ENCODE data around the gene CAMSAP3. TPM values are rescaled to one million over a fixed set of nuclear protein-coding genes. Genes with fewer than 3 reads are reported as not detected.

The CAMSAP3 gene
- polyA plus RNA-seq, 10 donors: 0.05 to 2.0 (median 0.24) TPM; not detected in 1

- no peak for DNase-seq
These were observed 15.0 kb downstream of the CAMSAP3 start for GRCh38 chr19:7610491-7611240.

GRCh38 chr19:7611541-7612279 is 16.0 kb downstream of the CAMSAP3 start:
- no peak for DNase-seq

DNA sequence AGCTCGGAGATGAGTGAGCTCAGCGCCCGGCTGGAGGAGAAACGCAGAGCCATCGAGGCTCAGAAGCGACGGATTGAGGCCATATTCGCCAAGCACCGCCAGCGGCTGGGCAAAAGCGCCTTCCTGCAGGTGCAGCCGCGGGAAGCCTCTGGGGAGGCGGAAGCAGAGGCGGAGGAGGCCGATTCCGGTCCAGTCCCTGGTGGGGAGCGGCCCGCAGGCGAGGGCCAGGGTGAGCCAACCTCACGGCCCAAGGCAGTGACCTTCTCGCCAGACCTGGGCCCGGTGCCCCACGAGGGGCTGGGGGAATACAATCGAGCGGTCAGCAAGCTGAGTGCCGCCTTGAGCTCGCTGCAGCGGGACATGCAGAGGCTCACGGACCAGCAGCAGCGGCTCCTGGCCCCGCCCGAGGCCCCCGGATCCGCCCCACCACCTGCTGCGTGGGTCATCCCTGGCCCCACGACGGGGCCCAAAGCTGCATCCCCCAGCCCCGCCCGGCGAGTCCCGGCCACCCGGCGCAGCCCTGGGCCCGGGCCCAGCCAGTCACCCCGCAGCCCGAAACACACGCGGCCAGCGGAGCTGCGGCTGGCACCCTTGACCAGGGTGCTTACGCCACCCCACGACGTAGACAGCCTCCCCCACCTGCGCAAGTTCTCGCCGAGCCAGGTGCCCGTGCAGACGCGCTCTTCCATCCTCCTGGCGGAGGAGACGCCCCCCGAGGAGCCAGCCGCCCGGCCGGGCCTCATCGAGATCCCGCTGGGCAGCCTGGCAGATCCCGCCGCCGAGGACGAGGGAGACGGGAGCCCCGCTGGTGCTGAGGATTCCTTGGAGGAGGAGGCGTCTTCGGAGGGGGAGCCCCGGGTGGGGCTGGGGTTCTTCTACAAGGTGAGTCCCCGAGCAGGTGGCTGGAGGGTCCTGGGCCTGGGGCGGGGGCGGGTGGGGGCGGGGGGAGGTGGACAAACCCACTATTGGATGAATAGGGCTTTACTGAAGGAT is 16.9 kb downstream of the CAMSAP3 start:
- no peak for DNase-seq

DNA sequence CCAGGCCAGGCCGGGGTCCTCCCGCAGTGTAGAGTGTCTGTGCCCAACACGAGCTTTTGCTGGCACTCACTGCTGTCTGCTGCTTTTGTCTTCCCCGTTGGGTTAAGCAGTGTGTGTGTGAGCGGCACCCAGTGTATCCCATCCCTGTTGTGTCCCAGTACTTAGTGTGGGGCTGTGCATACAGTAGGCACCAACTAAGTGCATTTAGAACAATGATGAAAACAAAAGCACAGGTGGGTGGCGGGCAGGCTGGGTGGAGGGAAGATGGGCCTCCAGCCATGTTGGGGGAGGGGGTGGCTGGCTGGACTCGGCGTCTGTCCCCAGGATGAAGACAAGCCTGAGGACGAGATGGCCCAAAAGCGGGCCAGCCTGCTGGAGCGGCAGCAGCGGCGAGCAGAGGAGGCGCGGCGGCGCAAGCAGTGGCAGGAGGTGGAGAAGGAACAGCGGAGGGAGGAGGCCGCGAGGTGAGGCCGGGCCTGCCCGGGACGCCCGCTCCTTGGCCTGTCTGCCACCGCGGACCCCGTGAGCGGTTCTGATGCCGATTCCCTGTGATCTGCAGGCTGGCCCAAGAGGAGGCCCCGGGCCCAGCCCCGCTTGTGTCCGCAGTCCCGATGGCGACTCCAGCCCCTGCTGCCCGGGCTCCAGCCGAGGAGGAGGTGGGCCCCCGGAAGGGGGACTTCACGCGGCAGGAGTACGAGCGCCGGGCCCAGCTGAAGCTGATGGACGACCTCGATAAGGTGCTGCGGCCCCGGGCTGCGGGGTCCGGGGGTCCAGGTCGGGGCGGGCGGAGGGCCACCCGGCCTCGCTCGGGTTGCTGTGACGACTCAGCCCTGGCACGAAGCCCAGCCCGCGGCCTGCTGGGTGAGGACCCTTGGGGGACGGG is 19.4 kb downstream of the CAMSAP3 start:
- DNase-seq: no peak

- DNase-seq: no peak
These were observed 21.5 kb downstream of the CAMSAP3 start for GRCh38 chr19:7617172-7617571.

- no peak for DNase-seq
These were observed 22.1 kb downstream of the CAMSAP3 start for GRCh38 chr19:7617735-7618134.

GRCh38 chr19:7618348-7618747 is 22.7 kb downstream of the CAMSAP3 start:
- DNase-seq: peak in 1 of 3 donors; percentile 42

- DNase-seq: peak in 1 of 3 donors; percentile 54
These were observed 23.3 kb downstream of the CAMSAP3 start for GRCh38 chr19:7618771-7619510.

GRCh38 chr19:7619671-7620441 is 24.2 kb downstream of the CAMSAP3 start:
- DNase-seq: no peak

DNA sequence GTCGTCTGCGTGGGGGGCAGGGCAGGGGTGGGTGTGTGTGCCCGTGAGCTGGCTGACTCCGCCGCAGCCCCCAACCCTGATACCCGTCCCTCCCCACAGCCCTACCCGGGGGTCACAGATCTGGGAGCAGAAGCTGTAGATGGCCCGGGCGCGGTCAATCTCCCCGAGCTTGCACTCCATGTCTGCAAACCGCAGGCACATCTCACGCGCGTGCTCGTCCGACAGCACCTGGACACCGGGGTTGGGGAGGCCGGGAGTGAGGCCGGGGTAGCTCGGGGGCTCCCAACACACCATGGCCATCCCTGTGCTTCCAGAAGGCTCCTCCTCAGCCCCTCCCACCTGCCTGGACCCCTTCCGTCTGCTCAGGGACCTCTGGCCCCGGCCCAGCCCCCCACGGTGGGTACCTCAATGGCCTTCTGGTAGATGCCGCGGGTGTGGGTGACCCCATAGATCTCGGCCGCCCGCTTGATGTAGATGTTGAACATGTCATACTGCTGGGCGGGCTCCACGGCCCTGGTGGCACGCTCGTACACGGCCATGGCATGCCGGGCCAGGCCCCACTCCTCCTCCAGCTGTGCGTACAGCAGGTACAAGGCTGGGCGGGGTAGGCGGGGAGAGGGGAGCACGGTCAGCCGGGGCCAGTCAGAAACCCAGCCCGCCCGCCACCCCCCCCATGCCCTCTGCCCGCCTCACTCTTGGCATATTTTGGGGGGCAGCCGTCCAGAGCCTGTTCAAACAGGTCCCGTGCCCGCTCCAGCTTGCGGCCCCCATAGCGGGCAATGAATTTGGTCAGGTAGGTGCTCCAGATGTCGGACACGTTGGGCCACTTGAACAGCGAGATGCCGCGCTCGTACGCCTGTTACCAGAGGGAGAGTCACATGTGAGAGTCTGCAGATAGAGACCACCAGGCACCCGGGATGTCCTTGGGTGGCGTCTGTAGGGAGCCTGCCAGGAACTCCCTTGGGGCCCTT is 25.1 kb downstream of the CAMSAP3 start:
- DNase-seq: no peak

DNA sequence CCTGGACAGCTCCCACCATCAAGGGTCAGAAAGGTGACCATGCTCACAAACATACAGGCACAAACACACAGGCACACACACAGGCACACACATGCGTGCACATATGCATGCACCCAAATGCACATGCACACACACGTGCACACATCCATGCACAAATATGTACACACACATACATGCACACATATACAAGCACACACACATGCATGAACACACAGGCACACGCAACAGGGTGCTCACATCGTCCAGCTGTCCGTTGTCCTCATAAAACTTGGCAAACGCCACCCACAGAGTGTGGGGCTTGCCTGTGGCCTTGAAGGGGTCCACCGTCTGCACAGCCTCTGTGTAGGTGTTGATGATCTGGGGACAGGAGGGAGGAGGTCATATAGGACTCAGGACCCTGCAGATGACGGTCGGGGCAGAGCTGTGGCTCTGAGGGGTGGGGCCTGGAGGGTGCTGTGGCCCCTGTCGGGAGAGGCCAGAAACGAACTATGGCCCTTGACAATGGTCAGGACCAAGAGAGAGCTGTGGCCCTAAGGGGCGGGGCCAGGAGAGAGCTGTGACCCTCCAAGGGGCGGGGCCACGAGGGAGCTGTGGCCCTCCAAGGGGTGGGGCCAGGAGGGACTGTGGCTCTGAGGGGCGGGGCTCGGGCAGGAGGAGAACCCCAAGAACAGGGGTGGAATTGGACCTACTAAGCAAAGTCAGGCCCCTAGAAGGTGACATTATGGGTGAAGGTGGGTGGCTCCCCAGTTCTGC is 27.4 kb downstream of the CAMSAP3 start:
- DNase-seq: no peak

GRCh38 chr19:7623725-7624603 is 28.3 kb downstream of the CAMSAP3 start:
- no peak for DNase-seq

DNA sequence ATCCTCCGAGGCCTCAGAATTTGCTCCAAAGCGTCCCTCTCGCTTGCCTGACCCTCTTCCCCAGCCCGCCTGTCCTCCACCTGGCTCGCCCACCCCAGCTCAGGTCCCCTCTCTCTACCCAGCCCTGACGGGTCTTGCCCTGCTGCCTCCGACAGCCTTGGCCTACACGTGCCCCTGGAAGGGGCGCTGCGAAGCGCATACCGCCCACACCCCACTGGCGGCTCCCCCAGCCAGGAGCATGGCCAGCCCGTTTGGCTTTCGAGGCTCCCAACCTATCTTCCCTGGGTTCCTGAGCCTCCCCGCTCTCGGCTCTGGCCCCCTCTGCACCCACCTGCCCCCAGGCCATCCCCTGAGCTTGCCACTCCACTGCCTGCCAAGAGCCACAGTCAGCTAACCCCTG is 29.1 kb downstream of the CAMSAP3 start:
- DNase-seq: no peak

DNA sequence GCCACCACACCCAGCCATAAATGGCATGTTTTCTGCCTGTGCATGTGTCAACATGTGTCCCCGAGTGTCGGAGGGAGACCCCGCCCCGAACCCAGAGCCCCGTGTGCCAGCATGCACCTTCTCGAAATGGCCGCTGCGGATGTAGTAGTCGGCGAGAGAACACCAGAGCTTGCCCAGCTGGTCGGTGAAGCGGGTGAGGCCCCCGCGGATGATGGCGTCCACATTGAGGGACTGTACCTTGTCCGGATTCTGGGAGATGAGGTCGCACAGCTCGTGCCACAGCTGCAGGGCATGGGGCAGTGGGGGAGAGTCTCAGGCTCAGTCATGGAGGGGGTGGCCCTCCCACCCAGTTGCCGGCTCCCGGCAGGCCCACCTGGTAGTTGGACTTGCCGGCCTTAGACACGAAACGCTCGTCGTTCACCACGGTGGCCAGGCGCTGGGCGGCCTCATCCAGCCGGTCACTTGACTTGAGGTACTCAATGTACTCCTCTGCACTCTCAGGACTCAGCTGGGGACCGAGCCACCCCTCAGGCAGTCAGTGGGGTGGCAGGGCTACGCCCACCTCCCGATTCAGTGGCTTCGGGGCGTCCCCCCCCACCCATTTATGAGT is 30.2 kb downstream of the CAMSAP3 start:
- no peak for DNase-seq

- DNase-seq: no peak
These were observed 31.5 kb downstream of the CAMSAP3 start for GRCh38 chr19:7627166-7627565.
